Kasumi-1 (cell line): ENCODE data around the gene SEMA3D.
A peak's percentile ranks its signal among the peaks of the same experiment; 100 is the strongest.

Experiments
- DNase-seq, 2 experiments: peaks; one replicate each; lab custom pipeline; 2025; lab: John Stamatoyannopoulos, UW

SEMA3D gene

DNA sequence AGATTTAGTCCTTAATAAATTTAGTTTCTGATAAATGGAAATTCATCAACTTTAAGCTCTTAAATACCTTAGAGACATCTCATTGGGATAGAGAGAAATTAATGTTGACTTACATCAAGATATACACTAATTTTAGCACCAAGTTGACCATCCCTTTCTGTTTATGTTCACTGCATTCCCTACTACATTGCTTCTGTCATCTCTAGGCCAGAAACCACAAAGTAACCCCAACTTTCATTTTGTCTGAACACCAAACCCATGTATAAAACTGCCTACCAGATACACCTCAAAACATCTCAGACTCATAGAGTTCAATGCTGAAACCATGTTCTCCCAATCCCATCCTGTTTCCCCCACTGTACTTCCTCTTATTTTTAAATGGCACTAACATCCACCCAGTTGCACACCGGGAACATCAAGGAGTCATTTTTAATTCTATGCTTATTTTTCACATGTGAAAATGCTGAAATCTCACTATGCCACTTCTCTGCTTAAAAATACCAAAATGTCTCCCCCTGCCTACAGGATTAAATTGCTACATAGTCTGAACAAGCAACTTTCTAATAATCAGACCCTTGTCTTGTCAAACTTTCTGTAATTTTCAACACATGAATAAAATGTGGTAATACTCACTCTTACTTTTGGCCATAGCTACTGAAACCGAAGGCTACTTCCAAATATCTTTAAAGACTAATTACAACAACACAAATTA, 201.6 kb downstream of the SEMA3D start:
- DNase-seq: peak; percentile 9 to 47

DNA sequence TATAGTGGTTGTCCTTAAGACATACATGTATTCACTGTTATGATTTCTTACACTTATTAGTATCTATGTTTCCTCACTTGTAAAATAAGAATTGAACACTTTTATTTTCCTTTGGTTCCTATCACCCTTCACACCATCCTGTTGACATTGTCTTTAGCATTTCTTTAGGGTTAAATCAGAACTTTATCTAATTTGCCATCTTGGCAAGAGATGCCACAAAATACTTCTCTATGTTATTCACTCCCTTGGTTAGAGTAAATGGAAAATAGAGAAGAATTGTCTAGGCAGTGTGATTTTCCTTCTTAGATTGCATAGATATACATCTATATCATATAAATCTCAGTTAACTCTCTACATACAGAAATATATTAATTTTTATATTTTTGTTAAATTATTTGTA, 204.7 kb downstream of the SEMA3D start:
- no peak for DNase-seq

- DNase-seq: no peak
These were observed 205.5 kb downstream of the SEMA3D start for GRCh38 chr7:84981055-84981976.

- DNase-seq: no peak
These were observed 211.2 kb downstream of the SEMA3D start for GRCh38 chr7:84975586-84976185.

GRCh38 chr7:84971360-84971759, 215.5 kb downstream of the SEMA3D start:
- DNase-seq: no peak

DNA sequence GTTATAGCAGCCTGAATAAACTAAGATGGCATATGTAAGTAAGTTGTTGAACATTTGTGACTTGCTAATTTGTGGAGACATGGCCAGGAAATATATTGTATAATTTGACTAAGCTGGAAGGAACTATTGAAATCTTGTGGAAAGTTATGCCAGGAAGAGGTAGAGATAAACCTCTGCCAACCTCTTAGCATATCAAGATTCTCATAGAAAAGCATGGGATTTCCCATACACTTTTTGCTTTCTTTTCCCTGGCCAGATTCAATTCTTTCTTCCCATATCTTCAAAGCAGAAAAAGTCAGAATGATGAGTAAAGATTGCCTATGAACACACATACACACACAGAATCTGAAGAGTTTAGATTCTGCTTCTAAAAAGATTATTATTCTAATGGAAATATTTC, 216.2 kb downstream of the SEMA3D start:
- no peak for DNase-seq

GRCh38 chr7:84953234-84953633, 233.6 kb downstream of the SEMA3D start:
- no peak for DNase-seq

- peak; percentile 34 to 60 for DNase-seq
These were observed 236.0 kb downstream of the SEMA3D start for GRCh38 chr7:84950836-84951235.

GRCh38 chr7:84949501-84949900, 237.4 kb downstream of the SEMA3D start:
- no peak for DNase-seq

- no peak for DNase-seq
These were observed 237.8 kb downstream of the SEMA3D start for GRCh38 chr7:84949067-84949466.

GRCh38 chr7:84948634-84949033, 238.2 kb downstream of the SEMA3D start:
- DNase-seq: no peak

- no peak for DNase-seq
These were observed 240.3 kb downstream of the SEMA3D start for GRCh38 chr7:84946549-84946948.
